ENCODE measurements around the gene BCL3. TPM values are rescaled to one million over a fixed set of nuclear protein-coding genes. Genes with fewer than 3 reads are reported as not detected.

Gene BCL3
- total RNA-seq, 1 donor from 2014 or later, result 11.8 TPM

DNA sequence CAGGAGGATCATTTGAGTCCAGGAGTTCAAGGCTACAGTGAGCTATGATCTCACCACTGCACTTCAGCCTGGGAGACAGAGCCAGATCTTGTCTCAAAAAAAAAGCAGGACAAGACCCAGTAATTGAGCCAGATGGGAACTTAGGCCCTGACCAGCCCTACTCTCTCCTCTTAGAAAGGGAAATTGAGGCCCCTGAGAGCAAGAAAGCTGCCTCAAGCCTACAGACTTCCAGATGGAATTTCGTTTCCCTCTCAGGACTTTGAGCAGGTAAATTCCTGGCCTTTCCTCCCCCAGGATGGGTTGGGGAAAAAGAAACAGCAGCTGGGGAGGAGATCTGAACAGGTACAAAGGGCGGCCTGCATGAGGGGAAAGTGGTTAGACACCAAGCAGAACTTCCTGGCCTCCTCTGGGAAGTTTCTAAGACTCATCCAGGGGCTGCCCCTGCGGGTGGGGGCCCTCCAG is 3.6 kb upstream of the BCL3 start:
- Mint-ChIP-seq H3K36me3 (ENCODE audit: low read depth) (no peaks in the 10 kb centered on the region), H3K27me3 (ENCODE audit: low read depth) (no peaks in the 10 kb centered on the region), H3K4me1 (ENCODE audit: low read depth) (peaks cover 74% of the 10 kb centered on the region), H3K27ac (ENCODE audit: unreplicated experiment) (peak overlapping the region; percentile 9), H3K4me3 (ENCODE audit: unreplicated experiment) (no peak overlapping the region), H3K9me3 (ENCODE audit: low read depth) (no peaks in the 10 kb centered on the region)
- TF ChIP-seq, protein P1, sequence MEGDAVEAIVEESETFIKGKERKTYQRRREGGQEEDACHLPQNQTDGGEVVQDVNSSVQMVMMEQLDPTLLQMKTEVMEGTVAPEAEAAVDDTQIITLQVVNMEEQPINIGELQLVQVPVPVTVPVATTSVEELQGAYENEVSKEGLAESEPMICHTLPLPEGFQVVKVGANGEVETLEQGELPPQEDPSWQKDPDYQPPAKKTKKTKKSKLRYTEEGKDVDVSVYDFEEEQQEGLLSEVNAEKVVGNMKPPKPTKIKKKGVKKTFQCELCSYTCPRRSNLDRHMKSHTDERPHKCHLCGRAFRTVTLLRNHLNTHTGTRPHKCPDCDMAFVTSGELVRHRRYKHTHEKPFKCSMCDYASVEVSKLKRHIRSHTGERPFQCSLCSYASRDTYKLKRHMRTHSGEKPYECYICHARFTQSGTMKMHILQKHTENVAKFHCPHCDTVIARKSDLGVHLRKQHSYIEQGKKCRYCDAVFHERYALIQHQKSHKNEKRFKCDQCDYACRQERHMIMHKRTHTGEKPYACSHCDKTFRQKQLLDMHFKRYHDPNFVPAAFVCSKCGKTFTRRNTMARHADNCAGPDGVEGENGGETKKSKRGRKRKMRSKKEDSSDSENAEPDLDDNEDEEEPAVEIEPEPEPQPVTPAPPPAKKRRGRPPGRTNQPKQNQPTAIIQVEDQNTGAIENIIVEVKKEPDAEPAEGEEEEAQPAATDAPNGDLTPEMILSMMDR (IDR thresholded peaks at IDR 0.05), result no peak
- DNase-seq (ENCODE audit: low spot score), result no peak

- Mint-ChIP-seq H3K27ac (ENCODE audit: unreplicated experiment) (peak overlapping the region; percentile 49), H3K27me3 (ENCODE audit: low read depth) (no peaks in the 10 kb centered on the region), H3K9me3 (ENCODE audit: low read depth) (no peaks in the 10 kb centered on the region), H3K36me3 (ENCODE audit: low read depth) (no peaks in the 10 kb centered on the region), H3K4me1 (ENCODE audit: low read depth) (peaks cover 76% of the 10 kb centered on the region), H3K4me3 (ENCODE audit: unreplicated experiment) (no peak overlapping the region)
- DNase-seq (ENCODE audit: low spot score), result no peak
- TF ChIP-seq, protein P1 (IDR thresholded peaks at IDR 0.05), result no peak
These were observed 3.1 kb upstream of the BCL3 start for GRCh38 chr19:44745341-44745831.

DNA sequence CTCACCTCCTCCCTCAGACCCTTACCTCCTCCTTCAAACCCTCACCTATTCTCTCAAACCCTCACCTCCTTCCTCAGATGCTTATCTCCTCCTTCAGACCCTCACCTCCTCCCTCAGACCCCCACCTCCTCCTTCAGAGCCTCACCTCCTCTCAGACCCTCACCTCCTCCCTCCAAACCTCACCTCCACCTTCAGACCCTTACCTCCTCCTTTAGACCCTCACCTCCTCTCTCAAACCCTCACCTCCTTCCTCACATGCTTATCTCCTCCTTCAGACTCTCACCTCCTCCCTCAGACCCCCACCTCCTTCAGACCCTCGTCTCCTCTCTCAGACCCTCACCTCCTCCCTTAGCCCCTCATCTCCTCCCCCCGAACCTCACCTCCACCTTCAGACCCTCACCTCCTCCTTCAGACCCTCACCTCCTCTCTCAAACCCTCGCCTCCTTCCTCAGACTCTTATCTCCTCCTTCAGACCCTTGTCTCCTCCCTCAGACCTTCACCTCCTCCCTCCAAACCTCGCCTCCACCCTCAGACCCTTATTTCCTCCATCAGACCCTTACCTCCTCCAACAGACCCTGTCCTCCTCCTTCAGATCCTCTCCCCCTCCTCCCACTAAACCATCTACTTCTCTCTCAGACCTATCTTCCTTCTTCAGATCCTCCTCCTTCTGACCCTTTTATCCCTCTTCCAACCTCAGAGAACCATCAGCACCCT is 2.5 kb upstream of the BCL3 start:
- no peaks in the 10 kb centered on the region for H3K27me3 Mint-ChIP-seq (ENCODE audit: low read depth)
- peak overlapping the region; percentile 66 for H3K27ac Mint-ChIP-seq (ENCODE audit: unreplicated experiment)
- no peak overlapping the region for H3K4me3 Mint-ChIP-seq (ENCODE audit: unreplicated experiment)
- TF ChIP-seq, protein P1 (IDR thresholded peaks at IDR 0.05), result no peak
- peaks cover 77% of the 10 kb centered on the region for H3K4me1 Mint-ChIP-seq (ENCODE audit: low read depth)
- no peaks in the 10 kb centered on the region for H3K9me3 Mint-ChIP-seq (ENCODE audit: low read depth)
- no peak for DNase-seq (ENCODE audit: low spot score)
- H3K36me3 Mint-ChIP-seq (ENCODE audit: low read depth), result no peaks in the 10 kb centered on the region

- peaks cover 77% of the 10 kb centered on the region for H3K4me1 Mint-ChIP-seq (ENCODE audit: low read depth)
- H3K27ac Mint-ChIP-seq (ENCODE audit: unreplicated experiment), result peak overlapping the region; percentile 88
- H3K9me3 Mint-ChIP-seq (ENCODE audit: low read depth), result no peaks in the 10 kb centered on the region
- no peak for DNase-seq (ENCODE audit: low spot score)
- no peak overlapping the region for H3K4me3 Mint-ChIP-seq (ENCODE audit: unreplicated experiment)
- TF ChIP-seq, protein P1 (IDR thresholded peaks at IDR 0.05), result no peak
- no peaks in the 10 kb centered on the region for H3K27me3 Mint-ChIP-seq (ENCODE audit: low read depth)
- H3K36me3 Mint-ChIP-seq (ENCODE audit: low read depth), result no peaks in the 10 kb centered on the region
These were observed 1.9 kb upstream of the BCL3 start for GRCh38 chr19:44746616-44746945.

- TF ChIP-seq, protein P1 (IDR thresholded peaks at IDR 0.05), result no peak
- peak overlapping the region; percentile 95 for H3K27ac Mint-ChIP-seq (ENCODE audit: unreplicated experiment)
- peaks cover 73% of the 10 kb centered on the region for H3K4me1 Mint-ChIP-seq (ENCODE audit: low read depth)
- no peaks in the 10 kb centered on the region for H3K36me3 Mint-ChIP-seq (ENCODE audit: low read depth)
- H3K4me3 Mint-ChIP-seq (ENCODE audit: unreplicated experiment), result peak overlapping the region; percentile 85
- H3K9me3 Mint-ChIP-seq (ENCODE audit: low read depth), result no peaks in the 10 kb centered on the region
- DNase-seq (ENCODE audit: low spot score), result no peak
- H3K27me3 Mint-ChIP-seq (ENCODE audit: low read depth), result no peaks in the 10 kb centered on the region
These were observed 1.4 kb upstream of the BCL3 start for GRCh38 chr19:44746946-44747738.
